Measurements from ENCODE around the gene TENM4. TPM values are rescaled to one million over a fixed set of nuclear protein-coding genes. Genes with fewer than 3 reads are reported as not detected.
A peak's percentile ranks its signal among the peaks of the same experiment; 100 is the strongest.

TENM4 gene
- total RNA-seq, 1 donor from 2014 or later, result 11.9 TPM

DNA sequence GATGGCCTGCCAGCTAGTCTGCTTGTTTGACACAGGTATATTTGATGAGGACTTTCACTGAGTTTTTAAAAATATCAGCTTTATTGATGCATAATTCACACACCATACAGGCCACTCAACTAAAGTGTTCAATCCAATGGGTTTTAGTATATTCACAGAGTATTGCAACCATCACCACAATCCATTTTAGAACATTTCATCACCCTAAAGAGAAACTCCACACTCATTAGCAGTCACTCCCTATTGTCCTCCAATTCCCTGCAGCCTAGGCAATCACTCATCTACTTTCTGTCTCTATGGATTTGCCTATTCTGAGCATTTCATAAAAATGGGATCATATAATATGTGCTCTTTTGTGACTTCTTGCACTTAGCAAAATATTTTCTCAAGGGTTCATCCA lies 468.2 kb downstream of the TENM4 start:
- Histone ChIP-seq H3K9me3 (no peaks in the 10 kb centered on the region), H3K36me3 (no peaks in the 10 kb centered on the region), H3K27ac (no peak overlapping the region), H3K4me3 (no peak overlapping the region), H3K4me1 (no peaks in the 10 kb centered on the region), H3K27me3 (no peaks in the 10 kb centered on the region)
- TF ChIP-seq, protein P1, sequence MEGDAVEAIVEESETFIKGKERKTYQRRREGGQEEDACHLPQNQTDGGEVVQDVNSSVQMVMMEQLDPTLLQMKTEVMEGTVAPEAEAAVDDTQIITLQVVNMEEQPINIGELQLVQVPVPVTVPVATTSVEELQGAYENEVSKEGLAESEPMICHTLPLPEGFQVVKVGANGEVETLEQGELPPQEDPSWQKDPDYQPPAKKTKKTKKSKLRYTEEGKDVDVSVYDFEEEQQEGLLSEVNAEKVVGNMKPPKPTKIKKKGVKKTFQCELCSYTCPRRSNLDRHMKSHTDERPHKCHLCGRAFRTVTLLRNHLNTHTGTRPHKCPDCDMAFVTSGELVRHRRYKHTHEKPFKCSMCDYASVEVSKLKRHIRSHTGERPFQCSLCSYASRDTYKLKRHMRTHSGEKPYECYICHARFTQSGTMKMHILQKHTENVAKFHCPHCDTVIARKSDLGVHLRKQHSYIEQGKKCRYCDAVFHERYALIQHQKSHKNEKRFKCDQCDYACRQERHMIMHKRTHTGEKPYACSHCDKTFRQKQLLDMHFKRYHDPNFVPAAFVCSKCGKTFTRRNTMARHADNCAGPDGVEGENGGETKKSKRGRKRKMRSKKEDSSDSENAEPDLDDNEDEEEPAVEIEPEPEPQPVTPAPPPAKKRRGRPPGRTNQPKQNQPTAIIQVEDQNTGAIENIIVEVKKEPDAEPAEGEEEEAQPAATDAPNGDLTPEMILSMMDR (IDR thresholded peaks at IDR 0.05), result no peak
- DNase-seq (ENCODE audit: low spot score in 2 of 2), result no peak
- intact Hi-C loops (cut with DNase I), result no loop called here

DNA sequence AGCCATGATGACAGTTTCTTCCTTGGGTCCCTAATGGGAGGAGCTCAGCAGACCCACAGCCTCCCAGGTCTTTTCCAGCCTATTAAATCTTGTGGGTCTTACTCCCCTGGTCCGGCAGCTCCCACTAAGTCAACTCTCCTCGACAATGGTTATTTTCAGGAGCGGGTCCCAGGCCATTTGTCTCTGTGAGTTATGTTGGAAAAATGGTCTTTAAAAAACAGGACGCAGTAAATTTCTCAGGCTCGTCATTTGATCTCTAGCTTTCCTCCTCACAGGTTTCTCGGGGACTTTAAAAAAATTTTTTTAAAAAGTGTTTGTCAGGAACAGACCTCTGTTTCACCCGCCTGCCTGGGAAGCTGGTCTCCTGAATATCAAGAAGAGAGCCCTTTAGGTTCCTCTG lies 468.7 kb downstream of the TENM4 start:
- Histone ChIP-seq H3K9me3 (no peaks in the 10 kb centered on the region), H3K4me1 (no peaks in the 10 kb centered on the region), H3K4me3 (no peak overlapping the region), H3K27me3 (no peaks in the 10 kb centered on the region), H3K27ac (no peak overlapping the region), H3K36me3 (no peaks in the 10 kb centered on the region)
- intact Hi-C loops (cut with DNase I), result no loop called here
- TF ChIP-seq, protein P1 (IDR thresholded peaks at IDR 0.05), result no peak
- no peak for DNase-seq (ENCODE audit: low spot score in 2 of 2)

DNA sequence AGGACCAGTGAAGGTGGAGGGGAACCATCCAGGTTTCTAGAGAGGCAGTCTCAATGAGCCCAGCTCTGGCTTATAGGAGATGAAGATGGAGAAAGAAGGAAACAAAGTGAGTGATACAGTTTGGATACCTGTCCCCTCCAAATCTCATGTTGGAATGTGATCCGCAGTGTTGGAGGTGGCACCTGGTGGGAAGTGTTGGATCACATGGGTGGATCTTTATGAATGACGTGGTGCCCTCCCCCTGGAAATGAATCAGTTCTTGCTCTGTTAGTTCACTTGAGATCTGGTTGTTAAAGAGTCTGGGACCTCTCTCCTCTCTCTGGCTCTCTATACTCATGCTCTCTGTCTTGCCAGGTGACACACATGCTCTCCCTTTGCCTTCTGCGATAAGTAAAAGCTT lies 473.0 kb downstream of the TENM4 start:
- H3K27me3 ChIP-seq, result no peaks in the 10 kb centered on the region
- H3K4me3 ChIP-seq, result no peak overlapping the region
- TF ChIP-seq, protein P1 (IDR thresholded peaks at IDR 0.05), result no peak
- no peak for DNase-seq (ENCODE audit: low spot score in 2 of 2)
- intact Hi-C loops (cut with DNase I), result no loop called here
- H3K9me3 ChIP-seq, result no peaks in the 10 kb centered on the region
- H3K27ac ChIP-seq, result no peak overlapping the region
- H3K36me3 ChIP-seq, result no peaks in the 10 kb centered on the region
- no peaks in the 10 kb centered on the region for H3K4me1 ChIP-seq

DNA sequence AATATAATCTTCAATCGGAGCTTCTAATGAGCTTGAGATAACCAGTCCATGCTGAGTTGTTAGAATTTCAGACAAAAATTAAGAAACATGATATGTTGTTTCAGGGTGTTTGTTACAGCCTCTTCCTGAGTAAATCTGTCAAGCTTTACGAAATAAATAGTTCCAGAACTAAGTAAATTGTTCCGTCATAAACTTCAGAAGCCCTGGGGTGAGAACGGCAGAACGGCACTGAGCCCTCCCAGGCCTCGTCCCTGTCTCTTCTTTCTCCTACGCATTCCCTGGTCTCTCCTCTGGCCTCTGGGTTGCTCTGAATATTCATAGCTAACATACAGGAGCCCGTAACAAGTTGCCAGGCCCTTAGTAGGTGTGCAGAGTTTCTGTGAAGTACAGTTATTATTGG lies 475.4 kb downstream of the TENM4 start:
- peaks cover 0 to 3% of the 10 kb centered on the region in 2 donors for H3K4me1 ChIP-seq
- no peaks in the 10 kb centered on the region for H3K27me3 ChIP-seq
- H3K4me3 ChIP-seq, result no peak overlapping the region
- intact Hi-C loops (cut with DNase I), result no loop called here
- no peaks in the 10 kb centered on the region for H3K9me3 ChIP-seq
- no peak overlapping the region for H3K27ac ChIP-seq
- TF ChIP-seq, protein P1 (IDR thresholded peaks at IDR 0.05), result no peak
- DNase-seq (ENCODE audit: low spot score in 2 of 2), result no peak
- no peaks in the 10 kb centered on the region for H3K36me3 ChIP-seq

DNA sequence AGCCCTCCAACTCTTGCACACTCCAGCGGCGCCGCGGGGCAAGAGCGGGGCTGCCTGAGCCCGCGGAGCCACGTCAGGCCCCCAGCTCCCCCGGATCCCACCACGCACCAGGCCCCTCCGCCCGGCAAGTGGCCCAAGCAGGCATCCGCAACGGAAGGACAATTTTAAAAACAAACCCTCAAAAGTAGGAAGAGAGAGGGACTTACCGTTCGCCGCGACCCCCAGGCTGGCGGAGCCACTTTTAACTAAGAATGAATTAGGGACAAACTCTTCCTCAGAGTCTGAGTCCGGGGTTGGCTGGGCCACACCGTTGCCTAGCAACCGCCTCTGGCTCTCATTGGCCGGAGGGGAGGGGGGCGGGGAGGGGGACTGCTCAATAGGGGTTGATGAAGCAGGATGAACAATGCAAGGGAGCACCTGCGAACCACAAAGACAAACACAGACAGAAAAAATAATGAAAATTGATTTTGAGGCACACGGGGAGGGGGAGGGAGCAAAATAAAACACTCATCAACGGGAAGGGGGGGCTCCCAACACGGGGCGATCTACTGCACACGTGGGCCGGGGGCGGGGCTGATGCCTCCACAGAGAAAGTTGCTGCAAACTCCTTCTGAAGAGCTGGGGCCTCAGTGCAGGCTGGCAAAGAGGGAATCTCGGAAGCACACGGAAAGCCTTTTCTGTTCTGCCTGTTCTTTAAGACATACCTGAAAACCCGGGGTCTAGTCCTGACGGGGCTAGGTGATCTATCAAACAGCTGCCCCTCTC lies 478.7 kb downstream of the TENM4 start:
- H3K27ac ChIP-seq, result no peak overlapping the region
- intact Hi-C loops (cut with DNase I), result no loop called here
- H3K9me3 ChIP-seq, result no peaks in the 10 kb centered on the region
- peak overlapping the region; percentile 4 to 53 for H3K4me3 ChIP-seq
- no peaks in the 10 kb centered on the region for H3K27me3 ChIP-seq
- DNase-seq (ENCODE audit: low spot score in 2 of 2), result no peak
- no peaks in the 10 kb centered on the region for H3K36me3 ChIP-seq
- TF ChIP-seq, protein P1 (IDR thresholded peaks at IDR 0.05), result no peak
- peaks cover 0 to 3% of the 10 kb centered on the region in 2 donors for H3K4me1 ChIP-seq
